ENCODE data around the gene SLA2. TPM values are rescaled to one million over a fixed set of nuclear protein-coding genes. Genes with fewer than 3 reads are reported as not detected.

The SLA2 gene
- total and polyA plus RNA-seq, 2 of the 4 experiments (the other 2 are of a cell fraction): 0.03 TPM; not detected in 1

- no peaks in the 10 kb centered on the region for H3K9me3 ChIP-seq (ENCODE audit: control insufficient read depth, insufficient read depth, low read length)
- H2BK5ac ChIP-seq (ENCODE audit: low read depth, low read length, poor library complexity, severe bottlenecking): no peak overlapping the region
- H3K79me1 ChIP-seq (ENCODE audit: low read depth in 1 of 2, low read length in 2 of 2): peaks cover 32 to 61% of the 10 kb centered on the region in 2 experiments
- no peak overlapping the region for H3K56ac ChIP-seq (ENCODE audit: extremely low read depth, insufficient read depth, low read length)
- H4K91ac ChIP-seq (ENCODE audit: insufficient read depth, low read depth, low read length): no peak overlapping the region
- WGBS, 2 experiments (ENCODE audit: extremely low coverage in 2 of 2, insufficient read length in 1 of 2): no CpG with 5 or more reads among the region's 1 CpG
- H3K23ac ChIP-seq (ENCODE audit: low read depth, low read length): peak overlapping the region; percentile 59; the same call in 1 of the 2 replicates
- H3K9ac ChIP-seq (ENCODE audit: low read depth, low read length): no peak overlapping the region
- no peaks in the 10 kb centered on the region for H3K27me3 ChIP-seq (ENCODE audit: control insufficient read depth, insufficient read depth, low read length)
- peaks cover 13% of the 10 kb centered on the region for H3K4me1 ChIP-seq (ENCODE audit: control insufficient read depth, insufficient read depth, low read length)
- H3K4ac ChIP-seq (ENCODE audit: low read depth, low read length): peak overlapping the region; percentile 36; the same call in 1 of the 2 replicates
- no peak overlapping the region for H3K27ac ChIP-seq (ENCODE audit: insufficient read depth, low read length)
- H2AK9ac ChIP-seq (replicated peaks; ENCODE audit: low read depth, low read length, poor library complexity): peak overlapping the region; percentile 81
- no peak overlapping the region for H4K5ac ChIP-seq (ENCODE audit: low read depth, low read length)
- no peak overlapping the region for H2BK20ac ChIP-seq (ENCODE audit: low read depth, low read length)
- H3K18ac ChIP-seq (ENCODE audit: low read depth, low read length): no peak overlapping the region
- H3K36me3 ChIP-seq (ENCODE audit: control insufficient read depth, insufficient read depth, low read length): peaks cover 18% of the 10 kb centered on the region
- no peak overlapping the region; a peak in 1 of 4 replicates for H4K8ac ChIP-seq (ENCODE audit: low read depth in 2 of 2, low read length in 2 of 2)
- H3K4me3 ChIP-seq (ENCODE audit: insufficient read depth, low read depth, low read length): no peak overlapping the region
- peaks cover 36% of the 10 kb centered on the region for H4K20me1 ChIP-seq (ENCODE audit: insufficient read depth, low read length)
- H2AFZ ChIP-seq (replicated peaks; ENCODE audit: low read length, poor library complexity): no peak overlapping the region
- dilution Hi-C loops (cut with HindIII; ENCODE audit: low sequenced_read_pairs, unreplicated experiment) (no loop called here), intact Hi-C loops (cut with micrococcal nuclease) (no loop called here), in situ Hi-C loops (cut with MboI; ENCODE audit: low sequenced_read_pairs) (no loop called here)
- H3K14ac ChIP-seq (replicated peaks; ENCODE audit: low read depth, low read length): peak overlapping the region; percentile 58; the same call in 1 of the 2 replicates
- H2BK120ac ChIP-seq (ENCODE audit: low read depth, low read length): no peak overlapping the region
- ATAC-seq (ENCODE audit: low read depth) (no peak), DNase-seq (no peak)
- H2AK5ac ChIP-seq (ENCODE audit: low read depth, low read length): no peak overlapping the region
- ChIA-PET CTCF (no interaction called here), POLR2A (ENCODE audit: unreplicated experiment) (no interaction called here)
- no peak overlapping the region for H3K4me2 ChIP-seq (ENCODE audit: low read depth, low read length)
- H3K9me1 ChIP-seq (ENCODE audit: insufficient read depth, low read length): peaks cover 27% of the 10 kb centered on the region
- TF ChIP-seq SMC3 (IDR thresholded peaks at IDR 0.05; ENCODE audit: low read depth, low read length) (no peak), RFX5 (IDR thresholded peaks at IDR 0.05; ENCODE audit: low read depth, low read length) (no peak), NFE2L2 (IDR thresholded peaks at IDR 0.05; ENCODE audit: low read depth, low read length) (no peak), RAD21 (IDR thresholded peaks at IDR 0.05; ENCODE audit: low read length) (no peak), USF2 (IDR thresholded peaks at IDR 0.05; ENCODE audit: low read depth, low read length) (no peak), RCOR1 (IDR thresholded peaks at IDR 0.05; ENCODE audit: insufficient replicate concordance, low read length) (no peak), MXI1 (IDR thresholded peaks at IDR 0.05; ENCODE audit: borderline replicate concordance, low read depth, low read length) (no peak), BHLHE40 (IDR thresholded peaks at IDR 0.05; ENCODE audit: low read depth, low read length) (no peak), CTCF (conservative IDR thresholded peaks at IDR 0.05; ENCODE audit: low read depth, low read length) (no peak), ELK1 (IDR thresholded peaks at IDR 0.05; ENCODE audit: borderline replicate concordance, low read depth, low read length) (no peak), CEBPB (IDR thresholded peaks at IDR 0.05; ENCODE audit: low read depth, low read length) (no peak), MAFK (IDR thresholded peaks at IDR 0.05; ENCODE audit: low read depth, low read length) (no peak), POLR2A (IDR thresholded peaks at IDR 0.05; ENCODE audit: low read depth, low read length) (no peak), MAZ (IDR thresholded peaks at IDR 0.05; ENCODE audit: borderline replicate concordance, low read depth, low read length) (no peak), FOS (IDR thresholded peaks at IDR 0.05; ENCODE audit: low read depth, low read length) (no peak), CHD1 (IDR thresholded peaks at IDR 0.05; ENCODE audit: low read depth, low read length) (no peak)
- H2BK15ac ChIP-seq (ENCODE audit: low read depth, low read length): no peak overlapping the region
- BruUV-seq (replicated peaks): no TSS peak
Measured at GRCh38 chr20:36576081-36576445, 69.9 kb downstream of the SLA2 start.

All from IMR-90 (cell line).